ENCODE data around the gene CCL18.
"Not testable (repeated sequence)": the region's sequence is repeated elsewhere in the genome, so short reads cannot be mapped to it uniquely, and the experiment has no call there.

Gene CCL18

GRCh38 chr17:36070427-36070826 is 6.4 kb downstream of the CCL18 start:
- Histone ChIP-seq H3K36me3 (ENCODE audit: control insufficient read depth, insufficient read depth, low read length) (no peaks in the 10 kb centered on the region), H3K27me3 (ENCODE audit: control insufficient read depth, insufficient read depth, low read length) (no peaks in the 10 kb centered on the region), H3K4me1 (ENCODE audit: control insufficient read depth, insufficient read depth, low read length) (no peaks in the 10 kb centered on the region; the same call in 1 of the 2 replicates), H3K4me3 (ENCODE audit: low read length) (no peak overlapping the region), H3K9me3 (ENCODE audit: control insufficient read depth, insufficient read depth, low read length) (no peaks in the 10 kb centered on the region), H3K27ac (ENCODE audit: low read length) (no peak overlapping the region)
- no peak for DNase-seq (ENCODE audit: low read depth, low spot score)
- WGBS (ENCODE audit: insufficient coverage, insufficient read length), result no CpG with 5 or more reads among the region's 3 CpGs

GRCh38 chr17:36071751-36072150 is 7.7 kb downstream of the CCL18 start:
- WGBS (ENCODE audit: insufficient coverage, insufficient read length), result no CpG with 5 or more reads among the region's 2 CpGs
- Histone ChIP-seq H3K4me3 (ENCODE audit: low read length) (no peak overlapping the region), H3K27ac (ENCODE audit: low read length) (no peak overlapping the region), H3K36me3 (ENCODE audit: control insufficient read depth, insufficient read depth, low read length) (no peaks in the 10 kb centered on the region), H3K27me3 (ENCODE audit: control insufficient read depth, insufficient read depth, low read length) (no peaks in the 10 kb centered on the region), H3K4me1 (ENCODE audit: control insufficient read depth, insufficient read depth, low read length) (no peaks in the 10 kb centered on the region), H3K9me3 (ENCODE audit: control insufficient read depth, insufficient read depth, low read length) (no peaks in the 10 kb centered on the region)
- no peak for DNase-seq (ENCODE audit: low read depth, low spot score)

- no peaks in the 10 kb centered on the region for H3K36me3 ChIP-seq (ENCODE audit: control insufficient read depth, insufficient read depth, low read length)
- no peaks in the 10 kb centered on the region for H3K27me3 ChIP-seq (ENCODE audit: control insufficient read depth, insufficient read depth, low read length)
- H3K4me3 ChIP-seq (ENCODE audit: low read length), result no peak overlapping the region
- H3K27ac ChIP-seq (ENCODE audit: low read length), result no peak overlapping the region
- DNase-seq (ENCODE audit: low read depth, low spot score), result peak; percentile 73
- H3K4me1 ChIP-seq (ENCODE audit: control insufficient read depth, insufficient read depth, low read length), result no peaks in the 10 kb centered on the region
- WGBS (ENCODE audit: insufficient coverage, insufficient read length), result no CpG with 5 or more reads among the region's 12 CpGs
- no peaks in the 10 kb centered on the region for H3K9me3 ChIP-seq (ENCODE audit: control insufficient read depth, insufficient read depth, low read length)
Measured at GRCh38 chr17:36072431-36073121, 8.5 kb downstream of the CCL18 start.

- no CpG with 5 or more reads among the region's 1 CpG for WGBS (ENCODE audit: insufficient coverage, insufficient read length)
- no peaks in the 10 kb centered on the region for H3K4me1 ChIP-seq (ENCODE audit: control insufficient read depth, insufficient read depth, low read length)
- H3K4me3 ChIP-seq (ENCODE audit: low read length), result no peak overlapping the region
- DNase-seq (ENCODE audit: low read depth, low spot score), result no peak
- no peaks in the 10 kb centered on the region for H3K36me3 ChIP-seq (ENCODE audit: control insufficient read depth, insufficient read depth, low read length)
- H3K9me3 ChIP-seq (ENCODE audit: control insufficient read depth, insufficient read depth, low read length), result no peaks in the 10 kb centered on the region
- no peaks in the 10 kb centered on the region for H3K27me3 ChIP-seq (ENCODE audit: control insufficient read depth, insufficient read depth, low read length)
- H3K27ac ChIP-seq (ENCODE audit: low read length), result no peak overlapping the region
Measured at GRCh38 chr17:36074365-36074764, 10.3 kb downstream of the CCL18 start.

GRCh38 chr17:36081681-36082471 is 17.8 kb downstream of the CCL18 start:
- no CpG with 5 or more reads among the region's 5 CpGs for WGBS (ENCODE audit: insufficient coverage, insufficient read length)
- H3K27ac ChIP-seq (ENCODE audit: low read length), result not testable (repeated sequence)

GRCh38 chr17:36082482-36083120 is 18.5 kb downstream of the CCL18 start:
- not testable (repeated sequence) for H3K9me3 ChIP-seq (ENCODE audit: control insufficient read depth, insufficient read depth, low read length); H3K4me3 ChIP-seq (ENCODE audit: low read length); H3K36me3 ChIP-seq (ENCODE audit: control insufficient read depth, insufficient read depth, low read length); H3K27me3 ChIP-seq (ENCODE audit: control insufficient read depth, insufficient read depth, low read length); DNase-seq (ENCODE audit: low read depth, low spot score); H3K27ac ChIP-seq (ENCODE audit: low read length); H3K4me1 ChIP-seq (ENCODE audit: control insufficient read depth, insufficient read depth, low read length)
- WGBS (ENCODE audit: insufficient coverage, insufficient read length), result no CpG with 5 or more reads among the region's 8 CpGs

More at GRCh38 chr17:36081681-36082471, 17.8 kb downstream of the CCL18 start:
- not testable (repeated sequence) for H3K36me3 ChIP-seq (ENCODE audit: control insufficient read depth, insufficient read depth, low read length); H3K4me3 ChIP-seq (ENCODE audit: low read length); H3K27me3 ChIP-seq (ENCODE audit: control insufficient read depth, insufficient read depth, low read length); DNase-seq (ENCODE audit: low read depth, low spot score); H3K4me1 ChIP-seq (ENCODE audit: control insufficient read depth, insufficient read depth, low read length); H3K9me3 ChIP-seq (ENCODE audit: control insufficient read depth, insufficient read depth, low read length)

GRCh38 chr17:36083691-36084090 is 19.6 kb downstream of the CCL18 start:
- H3K27me3 ChIP-seq (ENCODE audit: control insufficient read depth, insufficient read depth, low read length); H3K4me1 ChIP-seq (ENCODE audit: control insufficient read depth, insufficient read depth, low read length); H3K36me3 ChIP-seq (ENCODE audit: control insufficient read depth, insufficient read depth, low read length); H3K27ac ChIP-seq (ENCODE audit: low read length); H3K9me3 ChIP-seq (ENCODE audit: control insufficient read depth, insufficient read depth, low read length); DNase-seq (ENCODE audit: low read depth, low spot score); H3K4me3 ChIP-seq (ENCODE audit: low read length): not testable (repeated sequence)
- no CpG with 5 or more reads among the region's 2 CpGs for WGBS (ENCODE audit: insufficient coverage, insufficient read length)

GRCh38 chr17:36085765-36086164 is 21.7 kb downstream of the CCL18 start:
- H3K27ac ChIP-seq (ENCODE audit: low read length), result no peak overlapping the region
- no peaks in the 10 kb centered on the region for H3K36me3 ChIP-seq (ENCODE audit: control insufficient read depth, insufficient read depth, low read length)
- H3K27me3 ChIP-seq (ENCODE audit: control insufficient read depth, insufficient read depth, low read length), result no peaks in the 10 kb centered on the region
- no peak overlapping the region for H3K4me3 ChIP-seq (ENCODE audit: low read length)
- H3K4me1 ChIP-seq (ENCODE audit: control insufficient read depth, insufficient read depth, low read length), result no peaks in the 10 kb centered on the region
- no peak for DNase-seq (ENCODE audit: low read depth, low spot score)
- WGBS (ENCODE audit: insufficient coverage, insufficient read length), result no CpG with 5 or more reads among the region's 1 CpG
- H3K9me3 ChIP-seq (ENCODE audit: control insufficient read depth, insufficient read depth, low read length), result no peaks in the 10 kb centered on the region

- DNase-seq (ENCODE audit: low read depth, low spot score), result no peak
- no CpG with 5 or more reads among the region's 1 CpG for WGBS (ENCODE audit: insufficient coverage, insufficient read length)
- no peaks in the 10 kb centered on the region for H3K36me3 ChIP-seq (ENCODE audit: control insufficient read depth, insufficient read depth, low read length)
- no peak overlapping the region for H3K27ac ChIP-seq (ENCODE audit: low read length)
- no peaks in the 10 kb centered on the region for H3K4me1 ChIP-seq (ENCODE audit: control insufficient read depth, insufficient read depth, low read length)
- H3K27me3 ChIP-seq (ENCODE audit: control insufficient read depth, insufficient read depth, low read length), result no peaks in the 10 kb centered on the region
- H3K4me3 ChIP-seq (ENCODE audit: low read length), result no peak overlapping the region
- H3K9me3 ChIP-seq (ENCODE audit: control insufficient read depth, insufficient read depth, low read length), result no peaks in the 10 kb centered on the region
Measured at GRCh38 chr17:36086791-36087190, 22.7 kb downstream of the CCL18 start.

GRCh38 chr17:36087471-36087870 is 23.4 kb downstream of the CCL18 start:
- H3K9me3 ChIP-seq (ENCODE audit: control insufficient read depth, insufficient read depth, low read length); H3K36me3 ChIP-seq (ENCODE audit: control insufficient read depth, insufficient read depth, low read length); H3K27me3 ChIP-seq (ENCODE audit: control insufficient read depth, insufficient read depth, low read length); H3K4me1 ChIP-seq (ENCODE audit: control insufficient read depth, insufficient read depth, low read length); DNase-seq (ENCODE audit: low read depth, low spot score); H3K4me3 ChIP-seq (ENCODE audit: low read length); H3K27ac ChIP-seq (ENCODE audit: low read length): not testable (repeated sequence)
- WGBS (ENCODE audit: insufficient coverage, insufficient read length), result no CpG with 5 or more reads among the region's 3 CpGs

Measured in iPS DF 6.9 (cell line).